ENCODE results near the gene PCDHB13.

DNA sequence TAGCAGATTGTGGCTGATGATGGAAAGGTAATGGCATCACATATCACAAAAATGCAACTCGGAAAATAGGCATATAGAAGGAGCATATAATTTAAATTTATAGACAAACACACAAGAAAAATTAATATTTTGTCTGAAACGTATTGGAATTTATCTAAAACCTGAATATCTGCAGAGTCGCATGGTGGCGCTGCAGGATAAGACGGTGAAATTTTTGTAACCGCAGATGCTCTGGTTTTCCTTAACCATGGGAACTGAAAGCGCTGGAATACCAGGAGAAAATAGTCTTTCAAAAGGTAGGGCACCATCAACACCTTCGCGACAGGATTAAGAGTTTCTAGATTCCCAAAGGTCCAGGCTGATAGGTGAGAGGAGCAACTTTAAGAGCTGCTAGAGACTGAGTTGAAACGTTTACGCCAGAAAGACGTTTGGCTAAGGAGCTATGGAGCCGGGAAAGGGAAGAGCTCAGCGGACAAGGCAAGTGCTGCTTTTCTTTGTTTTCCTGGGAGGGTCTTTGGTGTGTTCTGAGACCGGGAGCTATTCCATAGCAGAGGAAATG is 20.5 kb downstream of the PCDHB13 start:
- no peak for TF ChIP-seq EP300 (IDR thresholded peaks at IDR 0.05)
- TF ChIP-seq, protein P1, sequence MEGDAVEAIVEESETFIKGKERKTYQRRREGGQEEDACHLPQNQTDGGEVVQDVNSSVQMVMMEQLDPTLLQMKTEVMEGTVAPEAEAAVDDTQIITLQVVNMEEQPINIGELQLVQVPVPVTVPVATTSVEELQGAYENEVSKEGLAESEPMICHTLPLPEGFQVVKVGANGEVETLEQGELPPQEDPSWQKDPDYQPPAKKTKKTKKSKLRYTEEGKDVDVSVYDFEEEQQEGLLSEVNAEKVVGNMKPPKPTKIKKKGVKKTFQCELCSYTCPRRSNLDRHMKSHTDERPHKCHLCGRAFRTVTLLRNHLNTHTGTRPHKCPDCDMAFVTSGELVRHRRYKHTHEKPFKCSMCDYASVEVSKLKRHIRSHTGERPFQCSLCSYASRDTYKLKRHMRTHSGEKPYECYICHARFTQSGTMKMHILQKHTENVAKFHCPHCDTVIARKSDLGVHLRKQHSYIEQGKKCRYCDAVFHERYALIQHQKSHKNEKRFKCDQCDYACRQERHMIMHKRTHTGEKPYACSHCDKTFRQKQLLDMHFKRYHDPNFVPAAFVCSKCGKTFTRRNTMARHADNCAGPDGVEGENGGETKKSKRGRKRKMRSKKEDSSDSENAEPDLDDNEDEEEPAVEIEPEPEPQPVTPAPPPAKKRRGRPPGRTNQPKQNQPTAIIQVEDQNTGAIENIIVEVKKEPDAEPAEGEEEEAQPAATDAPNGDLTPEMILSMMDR (IDR thresholded peaks at IDR 0.05): no peak
